ES-I3 (cell line): ENCODE results near the gene RBM42.

Experiments
- H3K36me3 ChIP-seq: 2 replicates; pipeline ENCODE4 v1.6.1; 2013; ENCODE audit warnings: mild to moderate bottlenecking, low read length, control low read depth, moderate library complexity; ENCODE audit not compliant: insufficient read depth
- H3K4me1 ChIP-seq: 2 replicates; pipeline ENCODE4 v1.6.1; 2013; ENCODE audit warnings: mild to moderate bottlenecking, control low read depth, low read length; ENCODE audit not compliant: insufficient read depth
- H3K9ac ChIP-seq: 2 replicates; pipeline ENCODE4 v1.6.1; 2013; ENCODE audit warnings: low read depth, mild to moderate bottlenecking, low read length, moderate library complexity
- H3K9me3 ChIP-seq: 2 replicates; pipeline ENCODE4 v1.6.1; 2013; ENCODE audit warnings: mild to moderate bottlenecking, low read length, moderate library complexity; ENCODE audit not compliant: control insufficient read depth, insufficient read depth

Gene RBM42

GRCh38 chr19:35675589-35676140, 46.8 kb downstream of the RBM42 start:
- H3K36me3 ChIP-seq, result no peaks in the 10 kb centered on the region
- H3K9me3 ChIP-seq, result no peaks in the 10 kb centered on the region
- no peaks in the 10 kb centered on the region for H3K4me1 ChIP-seq
- no peak overlapping the region for H3K9ac ChIP-seq
